HEK293 (cell line): ENCODE results near the gene MS4A18.

Experiments used
- CTCF ChIP-seq: fragments of 450-650 bp; formaldehyde crosslinking; IDR thresholded peaks from 2 replicates; pipeline ENCODE4 v1.5.1; 2016; ENCODE audit warnings: missing biosample characterization, missing genetic modification characterization
- MYNN ChIP-seq: fragments of 450-650 bp; formaldehyde crosslinking; IDR thresholded peaks from 2 replicates; pipeline ENCODE4 v1.5.1; 2016; ENCODE audit warnings: missing biosample characterization, missing genetic modification characterization, borderline replicate concordance
- PRDM10 ChIP-seq: fragments of 450-650 bp; formaldehyde crosslinking; IDR thresholded peaks from 2 replicates; pipeline ENCODE4 v1.5.1; 2016; ENCODE audit warnings: missing biosample characterization, missing genetic modification characterization
- SP3 ChIP-seq: fragments of 450-650 bp; formaldehyde crosslinking; IDR thresholded peaks from 2 replicates; pipeline ENCODE4 v1.5.1; 2016; ENCODE audit warnings: missing biosample characterization, missing genetic modification characterization
- YY1 ChIP-seq: fragments of 450-650 bp; formaldehyde crosslinking; IDR thresholded peaks from 2 replicates; pipeline ENCODE4 v1.5.1; 2018; ENCODE audit warnings: missing biosample characterization, missing genetic modification characterization
- ZBTB7A ChIP-seq: fragments of 450-650 bp; formaldehyde crosslinking; IDR thresholded peaks from 2 replicates; pipeline ENCODE4 v1.5.1; 2016; ENCODE audit warnings: low read depth, missing biosample characterization, missing genetic modification characterization
- ZNF157 ChIP-seq: fragments of 450-650 bp; formaldehyde crosslinking; IDR thresholded peaks from 2 replicates; pipeline ENCODE4 v1.5.1; 2016; ENCODE audit warnings: missing biosample characterization, missing genetic modification characterization
- ZNF366 ChIP-seq: fragments of 450-650 bp; formaldehyde crosslinking; conservative IDR thresholded peaks from 2 replicates; pipeline ENCODE4 v1.5.1; 2016; ENCODE audit warnings: missing biosample characterization, missing genetic modification characterization
- ZNF629 ChIP-seq: fragments of 450-650 bp; formaldehyde crosslinking; IDR thresholded peaks from 2 replicates; pipeline ENCODE4 v1.5.1; 2017; ENCODE audit warnings: missing biosample characterization, missing genetic modification characterization
- ZSCAN5A ChIP-seq: fragments of 450-650 bp; formaldehyde crosslinking; IDR thresholded peaks from 2 replicates; pipeline ENCODE4 v1.5.1; 2016; ENCODE audit warnings: missing biosample characterization, missing genetic modification characterization

- TF ChIP-seq ZNF157 (tag by site-specific recombination) (no peak), MYNN (tag by site-specific recombination) (no peak), ZNF366 (tag by site-specific recombination) (no peak), SP3 (tag by site-specific recombination) (no peak), YY1 (tag by site-specific recombination) (no peak), PRDM10 (no peak), ZNF629 (tag by site-specific recombination) (no peak), CTCF (tag by site-specific recombination) (no peak), ZSCAN5A (tag by site-specific recombination) (no peak), ZBTB7A (tag by site-specific recombination) (no peak)
These were observed 45.3 kb downstream of the MS4A18 start for GRCh38 chr11:60769811-60770210.
